A673 (cell line): ENCODE results near the gene EDA. TPM values are rescaled to one million over a fixed set of nuclear protein-coding genes. Genes with fewer than 3 reads are reported as not detected.
A peak's percentile ranks its signal among the peaks of the same experiment; 100 is the strongest.

Source experiments
- BruUV-seq: library from RNA; stranded (reverse); fragments of 400-500 nt; replicated peaks from 2 replicates; lab custom pipeline; 2021; lab: Mats Ljungman, UMichigan
- CTCF ChIA-PET: fragments of 300-600 bp; sonication (Branson Sonifier 250); formaldehyde crosslinking; loops from one replicate; lab custom pipeline; 2022; ENCODE audit warnings: antibody characterized with exemption; lab: Charles Lee
- POLR2A ChIA-PET: fragments of 300-600 bp; sonication (Branson Sonifier 250); formaldehyde crosslinking; loops from one replicate; lab custom pipeline; 2022; ENCODE audit warnings: antibody characterized with exemption; ENCODE audit not compliant: low non-redundant PET; lab: Charles Lee
- DNase-seq: peaks from one replicate; pipeline ENCODE4 v3.0.0-alpha.2; 2015; ENCODE audit warnings: low spot score
- H3K27ac ChIP-seq: fragments of 200-600 bp; sonication (generic); 2 replicates; pipeline ENCODE4 v1.5.1; 2016; ENCODE audit warnings: mixed run types, low read depth, mild to moderate bottlenecking, mixed read lengths, antibody characterized with exemption, low read length; ENCODE audit not compliant: poor library complexity, severe bottlenecking
- H3K27me3 ChIP-seq: fragments of 200-600 bp; sonication (generic); replicated peaks from 2 replicates; pipeline ENCODE4 v1.6.1; 2017; ENCODE audit warnings: mixed run types, low read depth, mild to moderate bottlenecking, mixed read lengths, antibody characterized with exemption, low read length; ENCODE audit not compliant: insufficient read depth, poor library complexity
- H3K36me3 ChIP-seq: fragments of 200-600 bp; sonication (generic); 2 replicates; pipeline ENCODE4 v1.6.1; 2016; ENCODE audit warnings: mixed run types, mild to moderate bottlenecking, mixed read lengths, antibody characterized with exemption, low read length; ENCODE audit not compliant: insufficient read depth, poor library complexity, severe bottlenecking
- H3K4me1 ChIP-seq: fragments of 200-600 bp; sonication (generic); 2 replicates; pipeline ENCODE4 v1.6.1; 2017; ENCODE audit warnings: mixed run types, mild to moderate bottlenecking, mixed read lengths, antibody characterized with exemption, low read length; ENCODE audit not compliant: insufficient read depth, poor library complexity, severe bottlenecking
- H3K4me3 ChIP-seq: fragments of 200-600 bp; sonication (generic); 2 replicates; pipeline ENCODE4 v1.5.1; 2016; ENCODE audit warnings: low read depth, mixed run types, mild to moderate bottlenecking, mixed read lengths, low read length; ENCODE audit not compliant: poor library complexity, severe bottlenecking
- H3K9me3 ChIP-seq: fragments of 200-600 bp; sonication (generic); 2 replicates; pipeline ENCODE4 v1.6.1; 2016; ENCODE audit warnings: mixed run types, low read depth, mild to moderate bottlenecking, mixed read lengths, antibody characterized with exemption, low read length; ENCODE audit not compliant: poor library complexity, severe bottlenecking
- CTCF ChIP-seq: fragments of 300-800, 200-600 bp; sonication (generic); conservative IDR thresholded peaks from 2 replicates; pipeline ENCODE4 v1.5.1; 2017; ENCODE audit warnings: low read depth, mild to moderate bottlenecking, antibody characterized with exemption, low read length, moderate library complexity, mixed read lengths
- EZH2 ChIP-seq: fragments of 200-600 bp; sonication (generic); IDR thresholded peaks from 2 replicates; pipeline ENCODE4 v1.6.1; 2017; ENCODE audit warnings: borderline replicate concordance, low read depth, mild to moderate bottlenecking, mixed read lengths, antibody characterized with exemption, low read length; ENCODE audit not compliant: poor library complexity, severe bottlenecking
- intact Hi-C: fragments of 100-400 bp; cut with micrococcal nuclease; formaldehyde crosslinking; loops from one replicate; pipeline ENCODE4 v1.10.0; 2022; ENCODE audit not compliant: unreplicated experiment
- microRNA-seq: library from miRNA; unstranded; fragments of <30 nt; microRNA quantifications from one replicate; pipeline ENCODE4 v1.2.0, GENCODE V29; 2021
- total RNA-seq: library from RNA; stranded (reverse); gene quantifications from 2 replicates; pipeline ENCODE4 v1.2.3, GENCODE V29; 2021

Gene EDA
- total RNA-seq, 1 experiment from 2014 or later = 3.3 TPM

GRCh38 chrX:70084592-70085240 lies 468.8 kb downstream of the EDA start:
- TF ChIP-seq EZH2 (no peak), CTCF (no peak)
- no peaks in the 10 kb centered on the region for H3K9me3 ChIP-seq
- CTCF ChIA-PET = no interaction called here

DNA sequence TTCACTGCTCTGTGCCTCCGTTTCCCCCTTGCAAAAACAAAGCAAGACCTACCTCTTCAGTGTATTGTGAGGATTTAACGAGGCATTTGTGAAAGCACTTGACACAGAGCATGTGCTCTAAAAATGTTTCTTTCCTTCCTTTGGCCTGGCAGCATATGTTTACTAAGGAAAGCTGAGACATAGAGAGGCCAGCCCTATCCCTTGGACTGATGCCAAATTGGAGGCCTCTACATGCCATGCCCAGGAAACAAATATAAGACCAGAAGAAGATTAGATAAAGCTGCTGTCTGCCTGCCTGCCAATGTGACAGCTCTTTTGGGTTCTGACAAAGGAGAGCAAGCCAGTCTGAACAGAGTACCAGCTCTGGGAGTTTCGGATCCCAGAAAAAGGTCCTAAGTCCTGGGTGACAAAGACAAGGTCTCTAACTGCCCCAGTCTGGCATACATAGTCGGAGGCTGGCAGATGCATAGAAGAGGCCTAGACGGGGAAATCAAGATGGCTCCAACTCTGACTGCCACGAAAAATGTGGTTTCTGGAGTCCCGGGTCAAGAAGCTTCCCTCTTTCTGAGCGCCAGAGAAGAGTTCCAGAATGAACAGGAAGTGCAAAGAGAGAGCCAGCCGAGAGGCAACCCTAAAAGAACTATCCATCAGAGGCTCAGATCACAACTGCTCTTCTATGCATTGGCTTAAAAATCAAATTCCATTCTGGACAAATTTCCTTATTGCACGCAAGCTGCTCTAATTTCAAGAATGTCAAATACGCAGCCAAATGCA lies 472.1 kb downstream of the EDA start:
- no TSS peak for BruUV-seq
- Histone ChIP-seq H3K27me3 (no peaks in the 10 kb centered on the region), H3K9me3 (no peaks in the 10 kb centered on the region), H3K36me3 (no peaks in the 10 kb centered on the region), H3K27ac (no peak overlapping the region), H3K4me3 (no peak overlapping the region), H3K4me1 (no peaks in the 10 kb centered on the region)
- TF ChIP-seq EZH2 = no peak
- TF ChIP-seq CTCF = no peak
- intact Hi-C loops = no loop called here
- ChIA-PET POLR2A (no interaction called here), CTCF (no interaction called here)
- DNase-seq = peak; percentile 12

More at GRCh38 chrX:70084592-70085240, 468.8 kb downstream of the EDA start:
- Histone ChIP-seq H3K27me3 (no peaks in the 10 kb centered on the region), H3K4me3 (no peak overlapping the region), H3K27ac (no peak overlapping the region), H3K36me3 (no peaks in the 10 kb centered on the region), H3K4me1 (no peaks in the 10 kb centered on the region)
- POLR2A ChIA-PET = no interaction called here
- no TSS peak for BruUV-seq
- no peak for DNase-seq
- intact Hi-C loops = no loop called here

GRCh38 chrX:70088751-70089150 lies 472.8 kb downstream of the EDA start:
- Histone ChIP-seq H3K27me3 (no peaks in the 10 kb centered on the region), H3K9me3 (no peaks in the 10 kb centered on the region), H3K27ac (no peak overlapping the region), H3K36me3 (no peaks in the 10 kb centered on the region), H3K4me1 (no peaks in the 10 kb centered on the region), H3K4me3 (no peak overlapping the region)
- no peak for DNase-seq
- ChIA-PET POLR2A (no interaction called here), CTCF (no interaction called here)
- no TSS peak for BruUV-seq
- intact Hi-C loops = no loop called here
- TF ChIP-seq CTCF (no peak), EZH2 (no peak)

Small RNA genes lying within 50 kb of the gene (microRNA-seq; reads per million reads assigned to microRNA genes)
- 26.4 reads per million, percentile 46 among the genes with 10 or more reads in this experiment for gene MIR676

Other genes starting within 250 kb of the EDA start
- gene NALF2, start 111.8 kb upstream of the EDA start, total RNA-seq = 2.0 and 2.3 TPM in 2 replicates